Measurements from ENCODE around the gene TH.

Gene TH

DNA sequence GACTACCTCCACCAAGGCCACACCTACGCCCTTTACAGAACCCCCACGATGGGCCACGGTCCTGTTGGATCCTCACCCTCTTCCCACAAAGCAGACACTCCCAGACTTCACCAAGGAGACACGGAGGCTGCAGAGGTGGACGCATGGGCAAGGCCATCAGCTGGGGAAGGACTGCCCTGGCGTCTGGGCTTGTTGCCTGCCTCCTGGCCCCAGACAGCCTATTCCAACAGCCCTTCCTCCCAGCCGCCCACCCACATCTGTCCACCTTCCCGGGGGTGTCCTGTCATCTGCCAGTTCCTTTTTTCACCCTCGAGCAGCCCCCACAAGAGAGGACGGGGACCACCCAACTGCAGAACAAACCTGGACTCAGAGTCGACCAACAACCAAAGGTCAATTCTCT, 28.9 kb upstream of the TH start:
- ChIA-PET POLR2A (no interaction called here), CTCF (interaction anchor here (2.0 kb wide), 1 partner anchor 99 kb away, joined by 7 read pairs; no protein-coding TSS in a partner anchor)
- DNase-seq (ENCODE audit: extremely low spot score), result no peak
- TF ChIP-seq ARNT (IDR thresholded peaks at IDR 0.05) (no peak), ELF4 (IDR thresholded peaks at IDR 0.05) (no peak), NFRKB (IDR thresholded peaks at IDR 0.05) (no peak), FOXK2 (IDR thresholded peaks at IDR 0.05) (no peak), ZNF384 (IDR thresholded peaks at IDR 0.05) (no peak), SUZ12 (IDR thresholded peaks at IDR 0.05) (no peak), HDGF (IDR thresholded peaks at IDR 0.05; ENCODE audit: borderline replicate concordance) (no peak), SP1 (IDR thresholded peaks at IDR 0.05) (no peak), CTBP1 (IDR thresholded peaks at IDR 0.05; ENCODE audit: borderline replicate concordance) (no peak), FOXA1 (IDR thresholded peaks at IDR 0.05) (no peak), PKNOX1 (IDR thresholded peaks at IDR 0.05) (no peak), LEF1 (IDR thresholded peaks at IDR 0.05; ENCODE audit: borderline replicate concordance) (no peak), L3MBTL2 (conservative IDR thresholded peaks at IDR 0.05) (no peak), TARDBP (IDR thresholded peaks at IDR 0.05) (no peak), FOXM1 (IDR thresholded peaks at IDR 0.05; ENCODE audit: borderline replicate concordance) (no peak), BHLHE40 (IDR thresholded peaks at IDR 0.05; ENCODE audit: borderline replicate concordance) (no peak)

- CTCF ChIA-PET, result interaction anchor here (2.0 kb wide), 1 partner anchor 100 kb away, joined by 7 read pairs; no protein-coding TSS in a partner anchor
- POLR2A ChIA-PET, result no interaction called here
- TF ChIP-seq CTBP1 (IDR thresholded peaks at IDR 0.05; ENCODE audit: borderline replicate concordance) (no peak), BHLHE40 (IDR thresholded peaks at IDR 0.05; ENCODE audit: borderline replicate concordance) (no peak), FOXK2 (IDR thresholded peaks at IDR 0.05) (no peak), ELF4 (IDR thresholded peaks at IDR 0.05) (no peak), FOXA1 (IDR thresholded peaks at IDR 0.05) (no peak), NFRKB (IDR thresholded peaks at IDR 0.05) (no peak), LEF1 (IDR thresholded peaks at IDR 0.05; ENCODE audit: borderline replicate concordance) (no peak), FOXM1 (IDR thresholded peaks at IDR 0.05; ENCODE audit: borderline replicate concordance) (no peak), SP1 (IDR thresholded peaks at IDR 0.05) (no peak), ZNF384 (IDR thresholded peaks at IDR 0.05) (no peak), SUZ12 (IDR thresholded peaks at IDR 0.05) (no peak), TARDBP (IDR thresholded peaks at IDR 0.05) (no peak), HDGF (IDR thresholded peaks at IDR 0.05; ENCODE audit: borderline replicate concordance) (no peak), ARNT (IDR thresholded peaks at IDR 0.05) (no peak), PKNOX1 (IDR thresholded peaks at IDR 0.05) (no peak), L3MBTL2 (conservative IDR thresholded peaks at IDR 0.05) (no peak)
- no peak for DNase-seq (ENCODE audit: extremely low spot score)
Observed at GRCh38 chr11:2199466-2200341, 28.1 kb upstream of the TH start.

DNA sequence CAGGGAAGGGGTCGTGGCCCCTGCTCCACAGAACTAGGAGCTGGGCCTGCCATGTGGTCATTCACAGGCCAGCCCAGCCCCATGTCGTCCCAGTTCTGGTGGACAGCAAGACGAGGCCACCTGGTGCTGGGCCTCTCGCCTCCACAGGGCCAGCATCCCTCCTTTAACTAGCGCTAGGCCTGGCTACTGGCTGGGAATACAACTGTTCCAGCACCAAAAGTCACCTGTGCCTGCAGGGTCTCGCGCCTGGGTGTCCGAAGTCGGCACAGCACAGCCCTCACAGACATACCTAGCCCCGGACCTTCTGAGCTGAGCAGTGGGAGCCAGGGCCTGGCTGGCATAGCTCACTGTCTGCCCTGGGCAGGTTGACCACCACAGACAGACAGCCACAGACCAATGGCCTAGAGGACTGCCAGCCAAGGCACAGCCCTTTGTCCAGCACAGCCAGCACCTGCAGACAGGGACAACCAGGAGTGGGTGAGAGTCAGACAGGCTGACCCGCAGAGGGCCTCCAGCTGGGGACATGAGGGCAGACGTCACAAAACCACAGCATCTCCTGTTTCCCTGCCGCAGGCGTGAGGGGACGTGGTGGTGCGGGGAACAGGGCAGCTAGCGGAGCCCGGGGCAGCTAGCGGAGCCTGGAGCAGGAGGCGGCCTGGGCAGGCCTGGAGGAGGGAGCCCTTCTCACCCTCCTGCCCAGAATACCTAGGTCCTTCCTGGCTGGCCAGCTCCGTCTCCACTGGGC, 27.2 kb upstream of the TH start:
- no peak for DNase-seq (ENCODE audit: extremely low spot score)
- no peak for TF ChIP-seq FOXK2 (IDR thresholded peaks at IDR 0.05)
- no peak for TF ChIP-seq PKNOX1 (IDR thresholded peaks at IDR 0.05)
- TF ChIP-seq SUZ12 (IDR thresholded peaks at IDR 0.05), result no peak
- no peak for TF ChIP-seq ARNT (IDR thresholded peaks at IDR 0.05)
- CTCF ChIA-PET, result interaction anchor here (2.0 to 2.1 kb wide), 2 partner anchors 101 to 106 kb away, joined by 7 to 8 read pairs; no protein-coding TSS in a partner anchor
- POLR2A ChIA-PET, result no interaction called here

GRCh38 chr11:2197771-2198520, 26.3 kb upstream of the TH start:
- TF ChIP-seq ZNF384 (IDR thresholded peaks at IDR 0.05) (no peak), CTBP1 (IDR thresholded peaks at IDR 0.05; ENCODE audit: borderline replicate concordance) (no peak), TARDBP (IDR thresholded peaks at IDR 0.05) (no peak), ELF4 (IDR thresholded peaks at IDR 0.05) (no peak), BHLHE40 (IDR thresholded peaks at IDR 0.05; ENCODE audit: borderline replicate concordance) (no peak), SP1 (IDR thresholded peaks at IDR 0.05) (no peak), ARNT (IDR thresholded peaks at IDR 0.05) (no peak), FOXA1 (IDR thresholded peaks at IDR 0.05) (no peak), SUZ12 (IDR thresholded peaks at IDR 0.05) (no peak), FOXK2 (IDR thresholded peaks at IDR 0.05) (no peak), LEF1 (IDR thresholded peaks at IDR 0.05; ENCODE audit: borderline replicate concordance) (no peak), PKNOX1 (IDR thresholded peaks at IDR 0.05) (no peak)
- POLR2A ChIA-PET, result no interaction called here

More at GRCh38 chr11:2197771-2198520, 26.3 kb upstream of the TH start:
- DNase-seq (ENCODE audit: extremely low spot score), result no peak
- CTCF ChIA-PET, result interaction anchor here (0.7 to 2.1 kb wide), 4 partner anchors 101 to 223 kb away, joined by 3 to 8 read pairs (median 3); no protein-coding TSS in a partner anchor

All from HEK293T (cell line).